SU-DHL-6 (cell line): Measurements from ENCODE around the gene SCUBE1.

Experiments used
- H2AFZ ChIP-seq: fragments of 200-600 bp; sonication (generic); 2 replicates; pipeline ENCODE4 v1.6.1; 2014; ENCODE audit warnings: low read depth, mild to moderate bottlenecking, moderate library complexity, mixed read lengths, antibody characterized with exemption, low read length; ENCODE audit not compliant: severe bottlenecking
- H3F3A ChIP-seq: fragments of 200-600 bp; shearing (Covaris generic); 2 replicates; pipeline ENCODE4 v1.6.0; 2016; ENCODE audit warnings: antibody characterized with exemption, mild to moderate bottlenecking; ENCODE audit not compliant: insufficient read depth
- H3K27ac ChIP-seq: fragments of 200-600 bp; sonication (generic); 2 replicates; pipeline ENCODE4 v1.5.1; 2016; ENCODE audit warnings: low read depth, mild to moderate bottlenecking, low read length, moderate library complexity, mixed read lengths
- H3K27me3 ChIP-seq: fragments of 200-600 bp; sonication (generic), shearing (Covaris generic); 2 replicates; pipeline ENCODE4 v1.6.0; 2014; ENCODE audit warnings: mild to moderate bottlenecking, low read length
- H3K36me3 ChIP-seq: fragments of 200-600 bp; sonication (generic); 2 replicates; pipeline ENCODE4 v1.6.1; 2014; ENCODE audit warnings: mild to moderate bottlenecking, low read length, mixed read lengths
- H3K4me2 ChIP-seq: fragments of 300-600, 200-600 bp; shearing (Covaris generic), sonication (generic); 2 replicates; pipeline ENCODE4 v1.6.0; 2014; ENCODE audit warnings: low read length, low read depth, mild to moderate bottlenecking; ENCODE audit not compliant: poor library complexity, severe bottlenecking
- H3K4me3 ChIP-seq: fragments of 200-600 bp; sonication (generic); 2 replicates; pipeline ENCODE4 v1.5.1; 2014; ENCODE audit warnings: antibody characterized with exemption, low read length, mild to moderate bottlenecking, mixed read lengths; ENCODE audit not compliant: insufficient read depth, poor library complexity, severe bottlenecking
- H3K79me2 ChIP-seq: fragments of 200-600 bp; sonication (generic); 2 replicates; pipeline ENCODE4 v1.6.1; 2014; ENCODE audit warnings: mild to moderate bottlenecking, low read length, moderate library complexity; ENCODE audit not compliant: insufficient read depth
- H3K9ac ChIP-seq: fragments of 200-600 bp; sonication (generic); 2 replicates; pipeline ENCODE4 v1.7.0; 2014; ENCODE audit warnings: mild to moderate bottlenecking, low read length
- H3K9me2 ChIP-seq: fragments of 200-600 bp; sonication (generic); replicated peaks from 2 replicates; pipeline ENCODE4 v1.6.1; 2014; ENCODE audit warnings: low read length; ENCODE audit not compliant: insufficient read depth
- H3K9me3 ChIP-seq: fragments of 200-600 bp; sonication (generic); 2 replicates; pipeline ENCODE4 v1.6.1; 2014; ENCODE audit warnings: low read length, mixed read lengths; ENCODE audit not compliant: insufficient read depth
- H4K20me1 ChIP-seq: fragments of 200-600 bp; sonication (generic); 2 replicates; pipeline ENCODE4 v1.6.1; 2014; ENCODE audit warnings: low read depth, mild to moderate bottlenecking, antibody characterized with exemption, low read length, moderate library complexity, mixed read lengths
- CTCF ChIP-seq: fragments of 200-600 bp; sonication (generic); IDR thresholded peaks from one replicate; pipeline ENCODE4 v1.5.1; 2017; ENCODE audit warnings: antibody characterized with exemption, mild to moderate bottlenecking, low read length, moderate library complexity; ENCODE audit not compliant: insufficient read depth, poor library complexity, severe bottlenecking
- EZH2phosphoT487 ChIP-seq: fragments of 200-600 bp; sonication (generic), shearing (Covaris generic); conservative IDR thresholded peaks from 2 replicates; pipeline ENCODE4 v1.6.1; 2018; ENCODE audit warnings: mild to moderate bottlenecking, antibody characterized with exemption, low read length, moderate library complexity, mixed read lengths

SCUBE1 gene

DNA sequence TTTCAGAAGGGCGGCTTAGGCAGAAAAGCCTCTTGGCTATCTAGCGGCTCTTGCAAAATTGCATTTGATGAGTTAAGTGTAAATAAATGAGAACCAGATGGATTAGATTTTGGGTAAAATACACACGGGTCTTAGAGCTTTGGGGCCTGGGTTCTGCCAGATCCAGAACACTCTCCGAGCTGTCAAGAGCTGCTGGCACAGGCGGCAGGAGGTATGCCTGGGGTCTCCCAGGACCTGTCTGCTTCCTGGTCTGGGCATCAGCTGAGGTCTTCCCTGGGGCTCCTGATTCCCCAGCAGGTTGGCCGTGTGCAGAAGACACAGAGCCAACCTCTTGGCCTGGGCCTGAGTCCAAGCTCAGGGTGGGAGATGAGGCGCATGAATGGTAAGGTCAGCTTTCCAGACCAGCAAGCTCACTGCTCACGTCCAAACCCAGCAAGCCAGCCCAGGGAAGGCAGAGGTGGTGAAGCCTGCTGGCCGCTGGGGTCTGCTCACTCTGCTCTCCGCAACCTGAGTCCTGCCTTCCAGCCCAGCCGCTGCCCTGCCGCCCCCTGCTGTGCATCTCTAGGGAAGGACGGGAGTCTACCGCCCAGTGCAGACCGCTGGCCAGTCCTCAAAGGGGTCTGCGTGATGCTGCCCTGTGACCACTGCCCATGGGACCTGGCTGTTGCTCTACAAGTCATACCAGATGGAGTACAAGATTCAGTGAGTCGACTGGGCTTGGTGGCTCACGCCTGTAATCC is 44.9 kb downstream of the SCUBE1 start:
- H3F3A ChIP-seq, result no peaks in the 10 kb centered on the region
- no peak overlapping the region for H3K9ac ChIP-seq
- H3K36me3 ChIP-seq, result no peaks in the 10 kb centered on the region
- no peak overlapping the region for H3K4me2 ChIP-seq
- no peaks in the 10 kb centered on the region for H4K20me1 ChIP-seq
- H3K9me3 ChIP-seq, result no peaks in the 10 kb centered on the region
- no peaks in the 10 kb centered on the region for H3K79me2 ChIP-seq
- TF ChIP-seq EZH2phosphoT487, result no peak
- no peak for TF ChIP-seq CTCF
- no peaks in the 10 kb centered on the region for H3K9me2 ChIP-seq
- H2AFZ ChIP-seq, result no peak overlapping the region
- H3K27me3 ChIP-seq, result no peaks in the 10 kb centered on the region
- no peak overlapping the region for H3K27ac ChIP-seq
- no peak overlapping the region for H3K4me3 ChIP-seq

DNA sequence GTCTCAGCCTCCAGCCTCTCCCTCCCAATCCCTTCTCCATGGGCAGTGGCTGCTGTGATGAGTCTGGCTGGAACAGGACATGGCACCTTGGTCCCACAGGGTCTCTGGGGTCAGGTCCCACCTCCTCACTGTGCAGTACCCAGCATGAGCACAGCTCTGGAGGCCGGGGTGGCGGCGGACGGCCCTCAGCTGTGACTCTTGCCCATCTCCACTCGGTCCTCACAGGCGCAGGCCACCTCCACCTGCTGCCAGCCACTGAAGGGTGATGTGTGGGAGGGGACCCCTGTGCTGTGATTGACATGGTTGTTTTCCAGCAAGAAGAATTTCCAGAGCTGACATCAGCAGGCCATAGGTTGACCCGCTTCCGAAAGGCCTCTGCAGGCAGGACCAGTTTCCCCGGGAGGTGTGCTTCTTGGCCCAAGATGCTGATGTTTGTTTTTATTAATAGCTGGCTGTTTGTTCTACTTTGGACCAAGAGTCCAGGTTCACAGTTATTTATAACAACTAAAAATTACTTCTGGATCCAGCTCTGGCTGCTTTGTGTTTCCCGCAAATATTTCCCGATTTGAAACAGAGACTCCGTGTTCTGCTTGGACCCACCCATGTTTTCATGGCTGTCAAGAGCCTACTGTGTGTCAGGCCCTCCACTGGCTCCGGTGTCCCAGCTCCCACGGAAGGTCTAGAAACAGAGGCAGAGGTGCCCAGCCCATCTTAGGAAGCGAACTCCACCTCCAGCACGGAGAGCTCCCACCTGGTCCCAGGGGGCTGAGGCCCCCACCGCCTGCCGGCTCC is 45.7 kb downstream of the SCUBE1 start:
- Histone ChIP-seq H3K36me3 (no peaks in the 10 kb centered on the region), H4K20me1 (no peaks in the 10 kb centered on the region), H3K27ac (no peak overlapping the region), H3K27me3 (no peaks in the 10 kb centered on the region), H3K9me2 (no peaks in the 10 kb centered on the region), H2AFZ (no peak overlapping the region), H3K9me3 (no peaks in the 10 kb centered on the region), H3K4me2 (no peak overlapping the region), H3K79me2 (no peaks in the 10 kb centered on the region), H3K4me3 (no peak overlapping the region), H3F3A (no peaks in the 10 kb centered on the region), H3K9ac (no peak overlapping the region)
- TF ChIP-seq CTCF, result no peak
- no peak for TF ChIP-seq EZH2phosphoT487

DNA sequence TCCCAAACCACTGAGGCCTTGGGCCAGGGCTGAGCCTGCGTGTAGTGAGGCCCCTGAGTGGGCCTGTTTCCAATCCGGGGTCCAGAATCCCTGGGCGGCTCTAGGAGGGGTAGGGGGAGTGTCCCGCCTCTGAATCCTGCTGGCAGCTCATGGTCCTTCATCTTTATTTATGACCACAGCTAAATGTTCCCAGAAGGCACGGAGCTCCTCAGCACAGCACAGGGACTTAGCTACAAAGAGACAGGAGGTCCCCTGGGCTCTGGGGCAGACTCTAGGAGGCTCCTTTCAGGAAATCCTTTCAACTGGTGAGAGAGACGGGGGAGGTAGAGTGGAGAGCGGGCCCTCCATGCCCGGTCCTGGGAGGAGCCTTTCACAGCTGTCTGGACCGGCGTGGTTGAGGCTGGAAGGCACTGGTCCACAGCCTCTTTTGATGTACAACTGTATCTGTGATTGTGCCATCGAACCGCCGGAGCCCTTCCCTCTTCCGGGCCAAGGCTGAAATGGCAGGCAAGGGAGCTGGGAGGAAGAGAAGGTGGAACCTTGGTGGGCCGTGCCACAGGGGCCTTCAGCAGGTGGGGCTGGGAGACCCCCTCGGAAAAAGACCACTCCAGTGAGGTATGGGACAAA is 46.8 kb downstream of the SCUBE1 start:
- H3F3A ChIP-seq, result no peaks in the 10 kb centered on the region
- H3K27me3 ChIP-seq, result no peaks in the 10 kb centered on the region
- no peaks in the 10 kb centered on the region for H3K79me2 ChIP-seq
- no peak overlapping the region for H3K4me3 ChIP-seq
- no peak overlapping the region for H3K9ac ChIP-seq
- no peaks in the 10 kb centered on the region for H3K9me2 ChIP-seq
- no peak overlapping the region for H3K27ac ChIP-seq
- H3K4me2 ChIP-seq, result no peak overlapping the region
- no peaks in the 10 kb centered on the region for H3K36me3 ChIP-seq
- TF ChIP-seq CTCF, result no peak
- no peak for TF ChIP-seq EZH2phosphoT487
- no peaks in the 10 kb centered on the region for H4K20me1 ChIP-seq
- H3K9me3 ChIP-seq, result no peaks in the 10 kb centered on the region
- no peak overlapping the region for H2AFZ ChIP-seq
